Measurements from ENCODE around the gene ROBO1. TPM values are rescaled to one million over a fixed set of nuclear protein-coding genes. Genes with fewer than 3 reads are reported as not detected.

The ROBO1 gene
- total and polyA plus RNA-seq, 2 of the 13 experiments (the other 11 are each of a cell fraction or from before 2014, with no cell fraction given): 52.2 to 71.0 TPM

GRCh38 chr3:79598594-79598993 lies 169.2 kb downstream of the ROBO1 start:
- Histone ChIP-seq H3K9me3 (ENCODE audit: low read length) (no peaks in the 10 kb centered on the region), H3K27me3 (ENCODE audit: control insufficient read depth in 1 of 2, insufficient read depth in 2 of 2, low read length in 2 of 2) (no peaks in the 10 kb centered on the region), H3K79me2 (ENCODE audit: insufficient read depth, low read length) (no peaks in the 10 kb centered on the region), H2AFZ (ENCODE audit: low read length) (no peak overlapping the region), H3K4me1 (ENCODE audit: insufficient read depth, low read length) (no peaks in the 10 kb centered on the region), H3K27ac (ENCODE audit: extremely low read length, insufficient read depth, low read length) (no peak overlapping the region), H4K20me1 (ENCODE audit: insufficient read depth, low read length) (no peaks in the 10 kb centered on the region), H3K36me3 (replicated peaks in 1 of 2; ENCODE audit: control insufficient read depth in 1 of 2, insufficient read depth in 2 of 2, low read length in 2 of 2) (no peaks in the 10 kb centered on the region), H3K4me2 (ENCODE audit: low read depth, low read length) (no peak overlapping the region), H3K9ac (ENCODE audit: insufficient read depth, low read depth, low read length) (no peak overlapping the region), H3K4me3 (replicated peaks in 1 of 3; ENCODE audit: insufficient read depth in 1 of 3, low read depth in 2 of 3, low read length in 3 of 3) (no peak overlapping the region)
- ChIA-PET POLR2A (no interaction called here), CTCF (ENCODE audit: low intra/inter-chr PET ratio, low total read pairs) (no interaction called here)
- TF ChIP-seq ZNF383 (CRISPR knock-in tag; IDR thresholded peaks at IDR 0.05; ENCODE audit: borderline replicate concordance) (no peak), POLR2A (IDR thresholded peaks at IDR 0.05; ENCODE audit: insufficient read depth in 1 of 2, low read depth in 2 of 2, low read length in 2 of 2) (no peak), ZNF382 (CRISPR knock-in tag; IDR thresholded peaks at IDR 0.05; ENCODE audit: borderline replicate concordance) (no peak), ZNF589 (CRISPR knock-in tag; conservative IDR thresholded peaks at IDR 0.05) (no peak), RNF219 (CRISPR knock-in tag; IDR thresholded peaks at IDR 0.05) (no peak), DNMT1 (CRISPR knock-in tag; IDR thresholded peaks at IDR 0.05) (no peak), NR2C2 (CRISPR knock-in tag; IDR thresholded peaks at IDR 0.05; ENCODE audit: borderline replicate concordance) (no peak), TRIM24 (CRISPR knock-in tag; IDR thresholded peaks at IDR 0.05) (no peak), ZNF747 (CRISPR knock-in tag; IDR thresholded peaks at IDR 0.05; ENCODE audit: borderline replicate concordance) (no peak), HNRNPUL1 (IDR thresholded peaks at IDR 0.05; ENCODE audit: low read depth, low read length) (no peak), ZNF335 (CRISPR knock-in tag; IDR thresholded peaks at IDR 0.05) (no peak)
- TF ChIP-seq, protein P1, sequence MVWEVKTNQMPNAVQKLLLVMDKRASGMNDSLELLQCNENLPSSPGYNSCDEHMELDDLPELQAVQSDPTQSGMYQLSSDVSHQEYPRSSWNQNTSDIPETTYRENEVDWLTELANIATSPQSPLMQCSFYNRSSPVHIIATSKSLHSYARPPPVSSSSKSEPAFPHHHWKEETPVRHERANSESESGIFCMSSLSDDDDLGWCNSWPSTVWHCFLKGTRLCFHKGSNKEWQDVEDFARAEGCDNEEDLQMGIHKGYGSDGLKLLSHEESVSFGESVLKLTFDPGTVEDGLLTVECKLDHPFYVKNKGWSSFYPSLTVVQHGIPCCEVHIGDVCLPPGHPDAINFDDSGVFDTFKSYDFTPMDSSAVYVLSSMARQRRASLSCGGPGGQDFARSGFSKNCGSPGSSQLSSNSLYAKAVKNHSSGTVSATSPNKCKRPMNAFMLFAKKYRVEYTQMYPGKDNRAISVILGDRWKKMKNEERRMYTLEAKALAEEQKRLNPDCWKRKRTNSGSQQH (CRISPR knock-in tag; IDR thresholded peaks at IDR 0.05; ENCODE audit: low read depth): no peak
- ATAC-seq (no peak), FAIRE-seq (no peak), DNase-seq (ENCODE audit: low spot score) (no peak)
- intact Hi-C loops (cut with micrococcal nuclease; ENCODE audit: unreplicated experiment): no loop called here
- no TSS peak for BruUV-seq (replicated peaks)
- in situ Hi-C loops (cut with HindIII; ENCODE audit: extremely low pct_ligation_motif_present, low pct_unique_long_range_greater_than_20kb): no loop called here
- 0% methylated on average over 1 of the region's 1 CpG for WGBS (ENCODE audit: low lambda C conversion rate)
